Hematopoietic multipotent progenitor cell (in vitro differentiated cells): ENCODE measurements around the gene TMEM39A. TPM values are rescaled to one million over a fixed set of nuclear protein-coding genes. Genes with fewer than 3 reads are reported as not detected.

Experiments used
- DNase-seq, 3 donors: peaks; one replicate each; pipeline ENCODE4 v3.0.0-alpha.2; 2011 to 2015; ENCODE audit warnings: low read depth in 2 of 3, low spot score in 2 of 3
- total RNA-seq: library from RNA; depleted of rRNA; stranded (reverse); fragments of >200 nt; gene quantifications from one replicate; pipeline ENCODE4 v1.2.3, GENCODE V29; 2012

TMEM39A gene
- total RNA-seq, 1 donor: 40.7 TPM

DNA sequence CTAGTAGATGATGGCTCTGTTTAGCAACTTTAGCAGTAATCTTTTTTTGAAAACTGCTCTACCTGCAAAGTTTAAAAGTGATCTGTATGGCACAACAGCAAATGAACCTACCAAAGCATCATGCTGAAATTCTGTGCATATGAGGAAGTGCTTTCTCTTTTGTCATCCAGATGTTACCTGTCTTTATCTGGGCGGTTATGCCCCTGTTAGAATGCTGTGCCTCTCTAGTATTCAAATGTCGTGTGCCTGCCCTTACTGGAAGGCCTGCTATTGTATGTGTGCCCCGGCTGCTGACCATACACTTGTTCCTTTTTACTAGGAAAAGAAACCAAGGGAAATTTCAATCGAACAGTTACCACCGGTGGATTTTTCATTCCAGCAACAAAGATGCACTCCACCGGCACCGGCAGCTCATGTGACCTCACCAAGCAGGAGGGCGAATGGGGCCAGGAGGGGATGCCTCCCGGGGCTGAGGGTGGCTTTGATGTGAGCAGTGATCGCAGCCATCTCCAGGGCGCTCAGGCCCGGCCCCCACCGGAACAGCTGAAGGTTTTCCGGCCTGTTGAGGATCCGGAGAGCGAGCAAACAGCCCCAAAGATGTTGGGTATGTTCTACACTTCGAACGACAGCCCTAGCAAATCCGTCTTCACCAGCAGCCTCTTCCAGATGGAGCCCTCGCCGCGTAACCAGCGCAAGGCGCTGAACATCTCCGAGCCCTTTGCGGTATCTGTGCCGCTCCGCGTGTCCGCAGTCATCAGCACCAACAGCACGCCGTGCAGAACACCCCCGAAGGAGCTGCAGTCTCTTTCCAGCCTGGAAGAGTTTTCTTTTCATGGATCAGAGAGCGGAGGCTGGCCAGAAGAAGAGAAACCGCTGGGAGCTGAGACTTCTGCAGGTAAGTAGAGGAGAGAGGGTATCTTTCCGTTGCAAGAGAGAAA, 61.6 kb downstream of the TMEM39A start:
- no peak for DNase-seq

DNA sequence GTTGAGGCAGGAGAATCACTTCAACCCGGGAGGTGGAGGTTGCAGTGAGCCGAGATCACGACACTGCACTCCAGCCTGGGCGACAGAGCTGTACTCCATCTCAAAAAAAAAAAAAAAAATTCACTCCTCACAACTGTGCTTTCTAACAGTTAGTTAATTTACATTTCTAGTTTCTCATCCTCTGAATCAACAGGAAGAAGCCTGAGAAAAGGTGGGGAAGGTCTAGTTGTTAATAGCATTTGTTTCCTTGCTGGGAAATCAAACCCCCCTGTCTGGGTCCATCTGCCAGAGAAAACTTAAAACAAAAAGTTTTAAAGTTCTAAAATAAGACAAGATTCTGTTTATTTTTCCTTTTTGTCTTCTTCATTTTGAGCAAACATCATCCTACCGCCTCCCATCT, 62.3 kb downstream of the TMEM39A start:
- DNase-seq: no peak

DNA sequence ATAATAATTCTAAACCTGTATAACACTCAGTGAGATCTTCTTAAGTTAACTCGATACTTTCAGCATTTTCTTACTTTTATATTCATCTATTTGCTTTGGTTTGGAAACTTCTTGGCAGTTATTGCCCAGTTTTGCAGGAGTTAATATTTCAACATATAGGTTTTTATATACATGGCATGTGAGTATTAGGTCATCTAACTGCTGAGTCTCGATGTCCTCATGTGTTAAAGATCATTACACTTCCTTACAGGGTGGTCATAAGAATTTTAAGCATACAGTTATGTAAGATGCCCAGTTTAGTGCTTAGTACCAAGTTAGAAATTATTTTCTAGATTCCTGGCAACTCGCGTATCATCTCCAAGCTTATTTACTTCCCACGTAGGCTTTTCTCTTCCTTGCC, 62.9 kb downstream of the TMEM39A start:
- DNase-seq: no peak

DNA sequence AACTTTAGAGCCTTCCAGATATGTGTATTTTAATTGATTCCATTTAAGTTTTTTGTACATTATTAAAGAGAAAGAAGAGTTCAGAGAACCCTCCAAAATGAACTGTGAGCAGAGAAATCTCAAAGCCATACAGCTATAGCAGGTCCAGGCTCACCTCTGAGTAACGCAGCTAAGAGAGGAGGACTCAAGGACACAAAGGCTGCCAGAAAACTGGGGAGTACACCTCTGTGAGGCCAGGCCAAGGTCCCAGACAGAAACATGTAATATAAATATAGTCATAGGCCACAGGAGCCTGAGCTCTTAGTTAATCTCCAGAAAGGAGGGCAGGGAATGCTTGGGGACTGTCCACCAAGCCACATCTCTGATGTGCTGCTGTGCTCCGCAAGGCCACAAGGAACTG, 66.5 kb downstream of the TMEM39A start:
- DNase-seq: no peak

DNA sequence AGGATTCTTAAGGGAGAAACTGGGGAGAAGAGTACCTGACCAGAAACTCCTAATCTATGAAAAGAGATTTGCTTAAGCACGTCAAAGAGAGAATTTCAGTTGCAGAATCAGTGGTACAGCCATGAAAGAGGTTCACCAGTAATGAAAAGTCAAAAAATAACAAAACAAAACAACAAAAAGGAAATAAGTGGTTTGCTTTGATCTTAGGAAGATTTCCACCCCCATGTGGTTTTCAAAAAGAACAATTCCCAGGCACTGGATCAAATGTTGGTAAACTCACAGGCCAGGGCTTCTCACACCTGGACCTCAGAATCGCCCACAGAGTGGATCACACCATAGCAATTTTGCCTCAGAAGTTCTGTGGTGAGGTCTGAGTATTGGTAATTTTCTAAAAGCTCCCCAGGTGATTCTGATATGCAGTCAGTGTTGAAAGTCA, 67.5 kb downstream of the TMEM39A start:
- no peak for DNase-seq

DNA sequence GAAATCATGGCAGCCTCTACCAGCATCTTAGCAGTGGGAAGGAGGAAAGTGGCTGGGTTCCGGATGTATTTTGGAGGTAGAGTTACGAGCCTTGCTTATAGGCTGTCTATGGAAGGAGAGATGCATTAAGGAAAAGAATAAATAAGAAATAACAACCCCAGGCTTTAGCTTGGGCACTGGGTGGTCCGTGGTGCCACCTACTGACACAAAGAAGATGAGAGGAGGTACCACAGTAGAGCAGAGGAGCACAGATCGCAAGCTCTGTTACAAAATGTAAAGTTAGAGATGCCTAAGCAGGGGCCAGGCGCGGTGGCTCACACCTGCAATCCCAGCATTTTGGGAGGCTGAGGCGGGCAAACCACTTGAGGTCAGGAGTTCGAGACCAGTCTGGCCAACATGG, 74.8 kb downstream of the TMEM39A start:
- DNase-seq: no peak

DNA sequence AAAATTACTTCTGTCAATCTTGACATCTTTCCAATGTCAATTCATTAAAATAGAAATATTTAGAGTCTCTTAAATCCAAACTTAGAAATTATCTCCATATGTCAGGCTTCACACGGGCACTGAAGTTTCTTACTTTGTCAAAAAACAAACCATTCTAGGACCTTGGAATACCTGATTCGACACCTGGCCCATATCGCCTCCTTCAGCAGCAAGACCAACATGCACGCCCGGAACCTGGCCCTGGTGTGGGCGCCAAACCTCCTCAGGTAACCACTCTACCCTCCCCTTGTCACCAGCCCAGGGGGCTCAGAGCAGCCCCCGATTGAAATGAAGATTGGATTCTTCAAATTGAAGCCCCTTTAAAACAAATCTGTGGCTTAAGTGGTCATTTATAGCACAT, 81.3 kb downstream of the TMEM39A start:
- no peak for DNase-seq

DNA sequence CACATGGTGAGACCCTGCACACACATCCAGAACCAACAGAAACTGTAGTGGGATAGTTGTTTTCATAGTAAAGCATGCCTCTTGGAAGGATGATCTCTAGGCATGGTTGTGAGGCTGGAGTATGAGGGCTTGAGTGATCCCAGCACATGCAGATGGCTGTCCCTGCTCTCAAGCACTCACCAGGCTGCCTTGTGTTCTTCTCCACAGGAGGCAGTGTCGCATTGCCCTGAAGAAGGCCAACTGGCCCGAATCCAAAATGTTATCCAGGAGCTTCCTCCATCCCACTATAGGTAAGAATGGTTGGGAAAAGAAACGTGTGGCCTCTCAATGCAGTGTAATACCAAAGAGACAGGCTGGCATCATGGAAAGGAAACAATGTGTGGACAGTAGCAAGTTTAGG, 82.7 kb downstream of the TMEM39A start:
- DNase-seq: no peak

Other genes with a start within 250 kb of the TMEM39A start
- gene B4GALT4, start 222.7 kb downstream of the TMEM39A start, total RNA-seq: 4.8 TPM
- gene ARHGAP31, start 169.2 kb downstream of the TMEM39A start, total RNA-seq: 2.4 TPM
- gene POGLUT1, start 5.3 kb upstream of the TMEM39A start, total RNA-seq: 12.9 TPM
- 62.7 TPM for gene TIMMDC1, start 34.9 kb upstream of the TMEM39A start, total RNA-seq
- gene CD80, start 96.0 kb upstream of the TMEM39A start, total RNA-seq: 0.54 TPM
- gene ADPRH, start 115.9 kb upstream of the TMEM39A start, total RNA-seq: 7.3 TPM
- not detected for gene PLA1A, start 134.3 kb upstream of the TMEM39A start, total RNA-seq
- gene POPDC2, start 197.0 kb upstream of the TMEM39A start, total RNA-seq: 0.54 TPM
- 7.5 TPM for gene COX17, start 213.8 kb upstream of the TMEM39A start, total RNA-seq
- 0.54 TPM for gene CFAP91, start 239.4 kb upstream of the TMEM39A start, total RNA-seq